K562 (cell line): ENCODE measurements around the gene IL5. TPM values are rescaled to one million over a fixed set of nuclear protein-coding genes. Genes with fewer than 3 reads are reported as not detected.

Experiments used
- HES1 ChIP-seq: fragments of 450-650 bp; IDR thresholded peaks from 2 replicates; pipeline ENCODE4 v1.6.1; 2016; ENCODE audit warnings: low read depth, mild to moderate bottlenecking, moderate library complexity
- HMGN3 ChIP-seq: IDR thresholded peaks from 2 replicates; pipeline ENCODE4 v1.6.1; 2011; ENCODE audit warnings: borderline replicate concordance, low read depth, mild to moderate bottlenecking, mixed read lengths, low read length; ENCODE audit not compliant: insufficient read length; ENCODE audit errors: extremely low read depth
- JUND ChIP-seq, 2 experiments: IDR thresholded peaks; 2 replicates in 1 of 2; 3 replicates in 1 of 2; pipeline ENCODE4 v1.6.1; 2011; ENCODE audit warnings: borderline replicate concordance in 2 of 2, low read depth in 2 of 2, low read length in 2 of 2, improper control_type of control experiment in 1 of 2, missing biosample characterization in 1 of 2, missing genetic modification characterization in 1 of 2, missing genetic modification reagents in 1 of 2
- MTA2 ChIP-seq: fragments of 450-650 bp; IDR thresholded peaks from 2 replicates; pipeline ENCODE4 v1.6.1; 2016; ENCODE audit warnings: low read depth
- NFRKB ChIP-seq: fragments of 450-650 bp; IDR thresholded peaks from 2 replicates; pipeline ENCODE4 v1.6.1; 2016; ENCODE audit warnings: low read depth
- NR2C1 ChIP-seq, 2 experiments: fragments of 450-650 bp; IDR thresholded peaks; 2 replicates each; pipeline ENCODE4 v1.6.1; 2017; ENCODE audit warnings: mild to moderate bottlenecking in 2 of 2, antibody characterized with exemption in 1 of 2, inconsistent platforms in 1 of 2, missing compliant biosample characterization in 1 of 2, missing genetic modification characterization in 1 of 2
- POLR2H ChIP-seq: IDR thresholded peaks from 2 replicates; pipeline ENCODE4 v1.6.1; 2016; ENCODE audit warnings: missing genetic modification characterization, low read depth, mild to moderate bottlenecking, control low read depth, missing compliant biosample characterization, moderate library complexity
- RB1 ChIP-seq: fragments of 450-650 bp; IDR thresholded peaks from 2 replicates; pipeline ENCODE4 v1.6.1; 2017; ENCODE audit warnings: low read depth, mild to moderate bottlenecking
- RCOR1 ChIP-seq, 2 experiments: IDR thresholded peaks; 2 replicates each; pipeline ENCODE4 v1.6.1; 2012; ENCODE audit warnings: low read depth in 2 of 2, low read length in 2 of 2, borderline replicate concordance in 1 of 2, improper control_type of control experiment in 1 of 2
- STAT5B ChIP-seq: fragments of 250-450 bp; sonication (Bioruptor Pico); IDR thresholded peaks from 2 replicates; pipeline ENCODE4 v1.8.0; 2021; ENCODE audit warnings: mild to moderate bottlenecking, inconsistent platforms
- TAF15 ChIP-seq: fragments of 200-400 bp; formaldehyde crosslinking; IDR thresholded peaks from 2 replicates; pipeline ENCODE4 v1.6.1; 2017; ENCODE audit warnings: mild to moderate bottlenecking, low read depth, low read length, moderate library complexity
- TEAD1 ChIP-seq, 2 experiments: fragments of 450-650 bp in 1 of 2; sonication (generic) in 1 of 2; formaldehyde crosslinking; IDR thresholded peaks; 2 replicates each; pipeline versions ENCODE4 v1.4.0 to v1.8.0; 2020 to 2022; ENCODE audit warnings: mild to moderate bottlenecking in 2 of 2, missing genetic modification reagents in 1 of 2
- TEAD2 ChIP-seq: fragments of 450-650 bp; IDR thresholded peaks from 2 replicates; pipeline ENCODE4 v1.6.1; 2016; ENCODE audit warnings: missing genetic modification characterization, control low read depth, missing compliant biosample characterization
- U2AF1 ChIP-seq: fragments of 200-400 bp; formaldehyde crosslinking; optimal IDR thresholded peaks from 2 replicates; pipeline ENCODE3; 2017; ENCODE audit warnings: mild to moderate bottlenecking, low read depth, low read length, moderate library complexity
- YY1 ChIP-seq, 3 experiments: IDR thresholded peaks; 2 replicates each; pipeline ENCODE4 v1.6.1; 2011; ENCODE audit warnings: low read length in 2 of 3, mild to moderate bottlenecking in 2 of 3, moderate library complexity in 2 of 3, borderline replicate concordance in 1 of 3, control low read depth in 1 of 3, low read depth in 1 of 3; ENCODE audit not compliant: insufficient read depth in 3 of 3, insufficient replicate concordance in 2 of 3, control insufficient read depth in 1 of 3, insufficient read length in 1 of 3; ENCODE audit errors: extremely low read depth in 1 of 3
- ZNF347 ChIP-seq: fragments of 450-650 bp; formaldehyde crosslinking; IDR thresholded peaks from 2 replicates; pipeline ENCODE4 v1.4.0; 2020; ENCODE audit warnings: low read depth, mild to moderate bottlenecking, moderate library complexity
- ZNF408 ChIP-seq: fragments of 250-450 bp; sonication (Bioruptor Pico); IDR thresholded peaks from 2 replicates; pipeline ENCODE4 v1.4.0; 2020; ENCODE audit warnings: low read depth, mild to moderate bottlenecking, moderate library complexity
- ZNF639 ChIP-seq, 2 experiments: fragments of 200-800 bp in 1 of 2; sonication (Bioruptor generic) in 1 of 2; sonication (generic) in 1 of 2; formaldehyde crosslinking in 1 of 2; IDR thresholded peaks in 1 of 2; conservative IDR thresholded peaks in 1 of 2; 2 replicates each; pipeline versions ENCODE4 v1.5.0 to v1.6.1; 2016 to 2020; ENCODE audit warnings: missing compliant biosample characterization in 1 of 2, missing genetic modification characterization in 1 of 2, missing genetic modification reagents in 1 of 2
- polyA plus RNA-seq, 8 experiments: library from polyadenylated mRNA; depleted of rRNA in 4 of 8; stranded (reverse) in 5 of 8; unstranded in 3 of 8; fragments of >200 nt; fragmentation: Nextera tagmentation in 2 of 8; fragmentation: Illumina TruSeq in 1 of 8; extraction: Ambion mirVana in 2 of 8; extraction: Trizol in 1 of 8; gene quantifications; 2 replicates each; pipeline versions ENCODE4 v1.2.1 to v1.2.3, GENCODE V29; 2011 to 2014; ENCODE audit warnings: inconsistent platforms in 1 of 8, missing spikeins in 1 of 8
- total RNA-seq, 7 experiments: library from RNA; depleted of rRNA in 6 of 7; stranded (reverse); fragments of >200 nt in 6 of 7; fragmentation: Illumina TruSeq in 2 of 7; extraction: Trizol in 2 of 7; gene quantifications; 2 replicates each; pipeline versions ENCODE4 v1.2.1 to v1.2.3, GENCODE V29; 2011 to 2021; ENCODE audit warnings: low replicate concordance in 1 of 7

IL5 gene
- total and polyA plus RNA-seq, 9 of the 15 experiments (the other 6 are each of a cell fraction or from before 2014, with no cell fraction given), result 0.44 TPM; not detected in 8

- TF ChIP-seq TEAD2 (tag), result no peak
- TF ChIP-seq ZNF408 (CRISPR knock-in tag), result no peak
- no peak for TF ChIP-seq ZNF347 (CRISPR knock-in tag)
- 0 out of 2 replicates have a peak, but pooled peaks have one; percentile 6 for TF ChIP-seq JUND (IDR thresholded peaks at IDR 0.05; ENCODE audit: borderline replicate concordance, low read depth, low read length)
- no peak for TF ChIP-seq JUND (tag; IDR thresholded peaks at IDR 0.05; ENCODE audit: borderline replicate concordance, low read depth, low read length)
- peak; percentile 7; the same call in 1 of the 2 replicates for TF ChIP-seq POLR2H (tag)
- 0 out of 2 replicates have a peak, but pooled peaks have one; percentile 4 for TF ChIP-seq NR2C1 (IDR thresholded peaks at IDR 0.05)
- 0 out of 2 replicates have a peak, but pooled peaks have one; percentile 2 for TF ChIP-seq NR2C1 (tag; IDR thresholded peaks at IDR 0.05)
- TF ChIP-seq STAT5B (CRISPR knock-in tag), result no peak
- peak in 2 of 3 experiments; percentile 40 to 63 for TF ChIP-seq YY1 (IDR thresholded peaks at IDR 0.05; ENCODE audit: borderline replicate concordance in 1 of 3, control insufficient read depth in 1 of 3, extremely low read depth in 1 of 3, insufficient read depth in 3 of 3, insufficient read length in 1 of 3, insufficient replicate concordance in 2 of 3, low read depth in 1 of 3, low read length in 2 of 3)
- no peak for TF ChIP-seq TEAD1 (CRISPR knock-in tag; IDR thresholded peaks at IDR 0.05)
- TF ChIP-seq RB1, result 0 out of 2 replicates have a peak, but pooled peaks have one; percentile 22
- TF ChIP-seq HES1, result no peak
- no peak for TF ChIP-seq NFRKB
- no peak for TF ChIP-seq TAF15
- no peak for TF ChIP-seq MTA2
- 0 out of 4 replicates have a peak, but pooled peaks of 1 of the 2 experiments have one; percentile 28 for TF ChIP-seq ZNF639 (CRISPR knock-in tag; conservative IDR thresholded peaks at IDR 0.05 in 1 of 2, IDR thresholded peaks at IDR 0.05 in 1 of 2)
- TF ChIP-seq HMGN3, result no peak
- peak in 1 of 2 experiments; percentile 74; a peak in 1 of 4 replicates for TF ChIP-seq RCOR1 (IDR thresholded peaks at IDR 0.05; ENCODE audit: borderline replicate concordance in 1 of 2, low read depth in 2 of 2, low read length in 2 of 2)
- TF ChIP-seq U2AF1, result no peak
Measured at GRCh38 chr5:132557478-132558172, 14.3 kb upstream of the IL5 start (continued).
